ENCODE measurements around the gene BNC2.

DNA sequence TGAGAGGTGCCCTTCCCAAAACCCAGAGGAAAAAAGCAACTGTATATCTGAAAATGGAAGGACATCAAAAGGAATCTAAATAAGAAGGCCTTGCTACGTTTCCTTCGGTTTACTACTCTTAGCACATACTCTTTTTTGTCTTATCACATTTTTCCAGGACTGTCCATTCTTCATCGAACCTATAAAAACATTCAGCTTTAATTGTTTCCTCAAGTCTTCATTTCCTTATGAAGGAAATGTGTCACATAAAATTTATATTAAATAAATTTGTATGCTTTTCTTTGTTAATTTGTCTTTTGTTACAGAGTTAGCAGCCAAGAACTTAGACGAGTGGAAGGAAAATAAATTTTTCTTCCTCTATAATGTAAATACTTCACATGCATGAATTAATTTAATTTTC, 255.0 kb downstream of the BNC2 start:
- TF ChIP-seq EZH2 (optimal IDR thresholded peaks at IDR 0.05; ENCODE audit: low read depth, low read length) (no peak), EZH2phosphoT487 (IDR thresholded peaks at IDR 0.05; ENCODE audit: low read length) (no peak)
- TF ChIP-seq, protein P1, sequence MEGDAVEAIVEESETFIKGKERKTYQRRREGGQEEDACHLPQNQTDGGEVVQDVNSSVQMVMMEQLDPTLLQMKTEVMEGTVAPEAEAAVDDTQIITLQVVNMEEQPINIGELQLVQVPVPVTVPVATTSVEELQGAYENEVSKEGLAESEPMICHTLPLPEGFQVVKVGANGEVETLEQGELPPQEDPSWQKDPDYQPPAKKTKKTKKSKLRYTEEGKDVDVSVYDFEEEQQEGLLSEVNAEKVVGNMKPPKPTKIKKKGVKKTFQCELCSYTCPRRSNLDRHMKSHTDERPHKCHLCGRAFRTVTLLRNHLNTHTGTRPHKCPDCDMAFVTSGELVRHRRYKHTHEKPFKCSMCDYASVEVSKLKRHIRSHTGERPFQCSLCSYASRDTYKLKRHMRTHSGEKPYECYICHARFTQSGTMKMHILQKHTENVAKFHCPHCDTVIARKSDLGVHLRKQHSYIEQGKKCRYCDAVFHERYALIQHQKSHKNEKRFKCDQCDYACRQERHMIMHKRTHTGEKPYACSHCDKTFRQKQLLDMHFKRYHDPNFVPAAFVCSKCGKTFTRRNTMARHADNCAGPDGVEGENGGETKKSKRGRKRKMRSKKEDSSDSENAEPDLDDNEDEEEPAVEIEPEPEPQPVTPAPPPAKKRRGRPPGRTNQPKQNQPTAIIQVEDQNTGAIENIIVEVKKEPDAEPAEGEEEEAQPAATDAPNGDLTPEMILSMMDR (IDR thresholded peaks at IDR 0.05; ENCODE audit: low read length) = no peak

Measured in MM.1S (cell line).